Trophoblast cell (in vitro differentiated cells and primary cell): ENCODE results near the gene SSC5D.

Experiments used
- DNase-seq, 2 donors: peaks; one replicate each; pipeline ENCODE4 v3.0.0-alpha.2; 2016
- H2AFZ ChIP-seq: 2 replicates; pipeline ENCODE4 v1.6.1; 2013; ENCODE audit warnings: low read length, moderate library complexity, mild to moderate bottlenecking; ENCODE audit not compliant: insufficient read depth, poor library complexity
- H2AK5ac ChIP-seq: 2 replicates; pipeline ENCODE4 v1.6.1; 2013; ENCODE audit warnings: mild to moderate bottlenecking, low read length
- H2BK120ac ChIP-seq: 2 replicates; pipeline ENCODE4 v1.6.1; 2013; ENCODE audit warnings: low read length, mild to moderate bottlenecking, moderate library complexity; ENCODE audit not compliant: insufficient read depth, poor library complexity
- H2BK12ac ChIP-seq: 2 replicates; pipeline ENCODE4 v1.6.1; 2013; ENCODE audit warnings: mild to moderate bottlenecking, low read length, moderate library complexity
- H2BK5ac ChIP-seq: 2 replicates; pipeline ENCODE4 v1.6.1; 2013; ENCODE audit warnings: low read length, low read depth, moderate library complexity, mild to moderate bottlenecking; ENCODE audit not compliant: poor library complexity
- H3K14ac ChIP-seq: 2 replicates; pipeline ENCODE4 v1.6.1; 2013; ENCODE audit warnings: mild to moderate bottlenecking, low read length
- H3K18ac ChIP-seq: 2 replicates; pipeline ENCODE4 v1.6.1; 2013; ENCODE audit warnings: mild to moderate bottlenecking, low read length
- H3K23ac ChIP-seq: 2 replicates; pipeline ENCODE4 v1.6.1; 2013; ENCODE audit warnings: low read length
- H3K27ac ChIP-seq: 2 replicates; pipeline ENCODE4 v1.5.1; 2013; ENCODE audit warnings: low read depth, mild to moderate bottlenecking, inconsistent platforms, low read length, moderate library complexity
- H3K27me3 ChIP-seq: 2 replicates; pipeline ENCODE4 v1.6.1; 2013; ENCODE audit warnings: inconsistent platforms, mild to moderate bottlenecking, low read length, moderate library complexity; ENCODE audit not compliant: insufficient read depth
- H3K36me3 ChIP-seq, 2 experiments: 1 replicate in 1 of 2; 2 replicates in 1 of 2; pipeline ENCODE4 v1.6.1; 2013; ENCODE audit warnings: low read length in 2 of 2, mild to moderate bottlenecking in 2 of 2, moderate library complexity in 1 of 2; ENCODE audit not compliant: insufficient read depth in 2 of 2, control insufficient read depth in 1 of 2
- H3K4ac ChIP-seq: 2 replicates; pipeline ENCODE4 v1.6.1; 2013; ENCODE audit warnings: low read depth, mild to moderate bottlenecking, low read length, moderate library complexity
- H3K4me1 ChIP-seq, 2 experiments: 1 replicate in 1 of 2; 2 replicates in 1 of 2; pipeline ENCODE4 v1.6.1; 2013; ENCODE audit warnings: low read length in 2 of 2, mild to moderate bottlenecking in 2 of 2, moderate library complexity in 1 of 2; ENCODE audit not compliant: insufficient read depth in 2 of 2, control insufficient read depth in 1 of 2
- H3K4me2 ChIP-seq: 2 replicates; pipeline ENCODE4 v1.6.1; 2013; ENCODE audit warnings: inconsistent platforms, mild to moderate bottlenecking, low read length, moderate library complexity
- H3K4me3 ChIP-seq: 2 replicates; pipeline ENCODE4 v1.5.1; 2013; ENCODE audit warnings: mild to moderate bottlenecking, low read depth, low read length, inconsistent platforms
- H3K79me1 ChIP-seq: one replicate; pipeline ENCODE4 v1.6.1; 2013; ENCODE audit warnings: low read length
- H3K79me2 ChIP-seq: 2 replicates; pipeline ENCODE4 v1.6.1; 2013; ENCODE audit warnings: low read length, mild to moderate bottlenecking; ENCODE audit not compliant: control insufficient read depth, insufficient read depth, poor library complexity
- H3K9ac ChIP-seq: 2 replicates; pipeline ENCODE4 v1.6.1; 2013; ENCODE audit warnings: mild to moderate bottlenecking, low read length
- H3K9me3 ChIP-seq: 2 replicates; pipeline ENCODE4 v1.6.1; 2013; ENCODE audit warnings: low read depth, mild to moderate bottlenecking, control low read depth, inconsistent platforms, low read length; ENCODE audit not compliant: insufficient read depth
- H4K12ac ChIP-seq: 2 replicates; pipeline ENCODE4 v1.6.1; 2013; ENCODE audit warnings: low read depth, mild to moderate bottlenecking, low read length, moderate library complexity
- H4K8ac ChIP-seq: 2 replicates; pipeline ENCODE4 v1.6.1; 2013; ENCODE audit warnings: low read depth, mild to moderate bottlenecking, low read length, moderate library complexity
- H4K91ac ChIP-seq: one replicate; pipeline ENCODE4 v1.6.1; 2013; ENCODE audit warnings: low read depth, mild to moderate bottlenecking, low read length, moderate library complexity
- WGBS: extraction: QIAGEN DNeasy Blood & Tissue Kit; methylation state at CpG from one replicate; pipeline ENCODE4 v1.1.7; 2013; ENCODE audit warnings: missing lambda C conversion rate; ENCODE audit not compliant: insufficient read length, insufficient coverage; ENCODE audit errors: extremely low coverage; 5-methylcytosine and 5-hydroxymethylcytosine counted together

The SSC5D gene

DNA sequence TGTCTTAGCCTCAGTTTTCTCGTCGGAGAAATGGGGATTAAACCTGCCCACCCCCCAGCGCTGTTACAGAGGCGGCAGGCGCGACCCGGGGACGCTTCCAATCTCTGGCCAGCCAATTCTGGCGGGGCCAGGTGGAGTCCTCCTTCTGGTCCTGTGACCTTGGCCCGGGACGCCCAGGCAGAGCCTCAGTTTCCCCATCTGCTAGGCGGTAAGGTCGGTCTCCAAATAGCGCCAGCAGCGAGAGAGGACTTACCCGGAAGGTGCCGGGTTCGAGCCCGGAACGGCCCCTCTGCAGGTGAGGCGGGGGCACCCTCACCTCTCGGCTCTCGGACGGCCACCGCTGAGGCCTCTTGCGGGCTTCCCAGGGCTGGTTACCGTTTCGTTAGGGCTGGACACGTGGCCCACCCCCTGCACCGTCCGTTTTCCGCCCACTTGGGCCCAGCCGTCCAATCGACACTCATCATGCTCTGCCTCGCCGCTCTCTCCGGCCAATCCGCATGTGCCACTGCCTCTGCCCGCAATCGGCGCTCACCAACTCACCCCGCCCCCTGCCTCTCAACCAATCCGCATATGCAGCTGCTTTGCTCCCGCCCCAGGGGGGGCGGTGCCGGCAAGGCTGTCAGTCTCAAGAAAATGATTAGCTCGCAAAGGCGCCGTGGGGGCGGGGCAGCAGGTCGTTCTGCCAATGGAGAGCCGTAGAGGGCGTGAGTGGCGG, 26.8 kb upstream of the SSC5D start, which contains the start of gene ISOC2:
Gene ISOC2 (minus strand): TSS at position 384 of the 715 bp plus-strand sequence. CDS start 5,156 bp downstream, outside the sequence.
- Histone ChIP-seq H2AFZ (peak within 1 kb of the TSS; percentile 72), H2BK12ac (no peak within 1 kb of the TSS), H3K4me2 (peak within 1 kb of the TSS; percentile 90), H3K27me3 (no peaks in the 10 kb centered on the region), H2BK120ac (peak within 1 kb of the TSS; percentile 27), H3K79me2 (peaks cover 3% of the 10 kb centered on the region), H3K9ac (peak within 1 kb of the TSS; percentile 64), H2AK5ac (peak within 1 kb of the TSS; percentile 8), H2BK5ac (no peak within 1 kb of the TSS), H3K18ac (peak within 1 kb of the TSS; percentile 9), H3K27ac (no peak within 1 kb of the TSS), H3K4me1 (peaks cover 7 to 12% of the 10 kb centered on the region in 2 experiments), H3K79me1 (peaks cover 6% of the 10 kb centered on the region), H3K36me3 (no peaks in the 10 kb centered on the region), H3K4ac (peak within 1 kb of the TSS; percentile 1), H3K9me3 (no peaks in the 10 kb centered on the region), H3K14ac (peak within 1 kb of the TSS; percentile 86), H4K91ac (peak within 1 kb of the TSS; percentile 77), H3K23ac (no peak within 1 kb of the TSS), H3K4me3 (peak within 1 kb of the TSS; percentile 80), H4K12ac (peak within 1 kb of the TSS; percentile 61), H4K8ac (peak within 1 kb of the TSS; percentile 87)
- peak; percentile 100 for DNase-seq
- no CpG with 5 or more reads among the region's 54 CpGs for WGBS

- no peaks in the 10 kb centered on the region for H3K36me3 ChIP-seq
- H3K23ac ChIP-seq = no peak overlapping the region
- peak overlapping the region; percentile 45 for H3K9ac ChIP-seq
- H3K4me2 ChIP-seq = peak overlapping the region; percentile 74
- H4K8ac ChIP-seq = peak overlapping the region; percentile 87
- no peak overlapping the region for H3K4me3 ChIP-seq
- no peak overlapping the region for H2AK5ac ChIP-seq
- H3K79me2 ChIP-seq = peaks cover 3% of the 10 kb centered on the region
- H2AFZ ChIP-seq = peak overlapping the region; percentile 72
- no peak overlapping the region for H3K18ac ChIP-seq
- no peaks in the 10 kb centered on the region for H3K9me3 ChIP-seq
- peaks cover 7 to 12% of the 10 kb centered on the region in 2 experiments for H3K4me1 ChIP-seq
- peak in 1 of 2 donors; percentile 25 for DNase-seq
- H4K12ac ChIP-seq = peak overlapping the region; percentile 61
- no peaks in the 10 kb centered on the region for H3K27me3 ChIP-seq
- no peak overlapping the region for H2BK5ac ChIP-seq
- no peak overlapping the region for H3K27ac ChIP-seq
- H2BK120ac ChIP-seq = no peak overlapping the region
- H2BK12ac ChIP-seq = no peak overlapping the region
- H4K91ac ChIP-seq = peak overlapping the region; percentile 77
- H3K4ac ChIP-seq = no peak overlapping the region
- peaks cover 6% of the 10 kb centered on the region for H3K79me1 ChIP-seq
- peak overlapping the region; percentile 36 for H3K14ac ChIP-seq
- no CpG with 5 or more reads among the region's 27 CpGs for WGBS
Observed at GRCh38 chr19:55461974-55462626, 26.1 kb upstream of the SSC5D start.

DNA sequence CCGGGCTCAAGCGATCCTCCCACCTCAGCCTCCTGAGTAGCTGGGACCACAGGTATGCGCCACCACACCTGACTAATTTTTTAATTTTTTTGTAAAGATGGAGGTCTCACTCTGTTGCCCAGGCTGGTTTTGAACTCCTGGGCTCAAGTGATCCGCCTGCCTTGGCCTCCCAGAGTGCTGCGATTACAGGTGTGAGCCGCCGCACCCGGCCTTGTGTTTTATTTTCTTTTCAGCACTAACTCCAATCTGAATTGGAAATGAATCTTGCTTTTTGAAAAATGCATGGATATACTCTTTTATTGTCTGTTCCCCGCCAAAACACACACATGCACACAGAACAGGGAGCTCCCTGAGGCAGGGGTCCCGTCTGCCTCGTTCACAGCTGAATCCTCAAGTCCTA, 25.5 kb upstream of the SSC5D start:
- peaks cover 3% of the 10 kb centered on the region for H3K79me2 ChIP-seq
- peaks cover 7 to 12% of the 10 kb centered on the region in 2 experiments for H3K4me1 ChIP-seq
- no peak overlapping the region for H2BK12ac ChIP-seq
- H2AK5ac ChIP-seq = no peak overlapping the region
- no peak overlapping the region for H3K9ac ChIP-seq
- H4K12ac ChIP-seq = no peak overlapping the region
- H3K4ac ChIP-seq = no peak overlapping the region
- no peak overlapping the region for H3K23ac ChIP-seq
- H3K4me2 ChIP-seq = no peak overlapping the region
- H2BK5ac ChIP-seq = no peak overlapping the region
- H3K4me3 ChIP-seq = no peak overlapping the region
- no peak overlapping the region for H3K14ac ChIP-seq
- peaks cover 6% of the 10 kb centered on the region for H3K79me1 ChIP-seq
- H2BK120ac ChIP-seq = no peak overlapping the region
- H3K36me3 ChIP-seq = no peaks in the 10 kb centered on the region
- H4K91ac ChIP-seq = no peak overlapping the region
- no peak overlapping the region for H3K18ac ChIP-seq
- H3K27me3 ChIP-seq = no peaks in the 10 kb centered on the region
- DNase-seq = no peak
- H3K9me3 ChIP-seq = no peaks in the 10 kb centered on the region
- WGBS = no CpG with 5 or more reads among the region's 11 CpGs
- H2AFZ ChIP-seq = no peak overlapping the region
- H4K8ac ChIP-seq = no peak overlapping the region
- no peak overlapping the region for H3K27ac ChIP-seq

- Histone ChIP-seq H2AK5ac (no peak overlapping the region), H3K14ac (no peak overlapping the region), H3K4me2 (no peak overlapping the region), H3K18ac (no peak overlapping the region), H4K12ac (no peak overlapping the region), H3K27ac (no peak overlapping the region), H2BK12ac (no peak overlapping the region), H4K91ac (no peak overlapping the region), H3K23ac (no peak overlapping the region), H3K36me3 (no peaks in the 10 kb centered on the region), H2BK120ac (no peak overlapping the region), H3K4ac (no peak overlapping the region), H3K9ac (no peak overlapping the region), H3K4me3 (no peak overlapping the region), H3K27me3 (no peaks in the 10 kb centered on the region), H3K9me3 (no peaks in the 10 kb centered on the region), H2BK5ac (no peak overlapping the region), H2AFZ (no peak overlapping the region), H3K79me2 (peaks cover 3% of the 10 kb centered on the region), H3K4me1 (peaks cover 9 to 15% of the 10 kb centered on the region in 2 experiments), H3K79me1 (peaks cover 6% of the 10 kb centered on the region), H4K8ac (no peak overlapping the region)
- DNase-seq = no peak
- no CpG with 5 or more reads among the region's 15 CpGs for WGBS
Observed at GRCh38 chr19:55463583-55464031, 24.6 kb upstream of the SSC5D start.
